Measurements from ENCODE around the gene DNAJC25.

- TF ChIP-seq GATA2 (IDR thresholded peaks at IDR 0.05; ENCODE audit: low read depth, low read length), result no peak
- TF ChIP-seq GATA3 (IDR thresholded peaks at IDR 0.05; ENCODE audit: low read depth, low read length), result no peak
Measured at GRCh38 chr9:111662576-111663300, 31.6 kb downstream of the DNAJC25 start.

Measured in SH-SY5Y (cell line).